HG02642 (cell line): ENCODE measurements around the gene TBC1D14.

Source experiments
- ATAC-seq: cut with Tn5 transposase; IDR thresholded peaks from one replicate; pipeline ENCODE4 v1.9.1; 2021; ENCODE audit warnings: mild to moderate bottlenecking; ENCODE audit not compliant: unreplicated experiment, poor library complexity

TBC1D14 gene

GRCh38 chr4:7016086-7016485 lies 106.5 kb downstream of the TBC1D14 start:
- no peak for ATAC-seq

- ATAC-seq, result no peak
Measured at GRCh38 chr4:7016512-7016911, 106.9 kb downstream of the TBC1D14 start.

GRCh38 chr4:7017446-7018048 lies 107.9 kb downstream of the TBC1D14 start:
- no peak for ATAC-seq

GRCh38 chr4:7018281-7018680 lies 108.7 kb downstream of the TBC1D14 start:
- ATAC-seq, result no peak

- ATAC-seq, result no peak
Measured at GRCh38 chr4:7019367-7019766, 109.7 kb downstream of the TBC1D14 start.

- ATAC-seq, result no peak
Measured at GRCh38 chr4:7020290-7020689, 110.7 kb downstream of the TBC1D14 start.

- no peak for ATAC-seq
Measured at GRCh38 chr4:7020856-7021255, 111.2 kb downstream of the TBC1D14 start.

GRCh38 chr4:7021355-7021754 lies 111.7 kb downstream of the TBC1D14 start:
- no peak for ATAC-seq

- ATAC-seq, result no peak
Measured at GRCh38 chr4:7021930-7022664, 112.5 kb downstream of the TBC1D14 start.

- no peak for ATAC-seq
Measured at GRCh38 chr4:7023486-7023885, 113.9 kb downstream of the TBC1D14 start.

- no peak for ATAC-seq
Measured at GRCh38 chr4:7023901-7024300, 114.3 kb downstream of the TBC1D14 start.

GRCh38 chr4:7024336-7024890 lies 114.8 kb downstream of the TBC1D14 start:
- no peak for ATAC-seq

- ATAC-seq, result no peak
Measured at GRCh38 chr4:7025040-7025602, 115.5 kb downstream of the TBC1D14 start.

GRCh38 chr4:7026107-7026506 lies 116.5 kb downstream of the TBC1D14 start:
- ATAC-seq, result no peak

GRCh38 chr4:7027284-7027683 lies 117.7 kb downstream of the TBC1D14 start:
- ATAC-seq, result no peak

GRCh38 chr4:7027913-7028312 lies 118.3 kb downstream of the TBC1D14 start:
- ATAC-seq, result no peak

GRCh38 chr4:7029212-7029611 lies 119.6 kb downstream of the TBC1D14 start:
- no peak for ATAC-seq

- no peak for ATAC-seq
Measured at GRCh38 chr4:7029921-7030320, 120.3 kb downstream of the TBC1D14 start.

- ATAC-seq, result no peak
Measured at GRCh38 chr4:7030856-7031255, 121.2 kb downstream of the TBC1D14 start.

GRCh38 chr4:7031558-7032449 lies 122.2 kb downstream of the TBC1D14 start:
- no peak for ATAC-seq
